ENCODE results near the gene TPGS2.

The TPGS2 gene

GRCh38 chr18:36843784-36844183 is 15.0 kb upstream of the TPGS2 start:
- Histone ChIP-seq H3K4me1 (ENCODE audit: control insufficient read depth, low read depth, low read length) (peaks cover 5% of the 10 kb centered on the region), H3K9me3 (ENCODE audit: control insufficient read depth, low read depth, low read length) (no peaks in the 10 kb centered on the region), H3K27me3 (ENCODE audit: control insufficient read depth, insufficient read depth, low read length) (no peaks in the 10 kb centered on the region), H3K27ac (ENCODE audit: low read length) (no peak overlapping the region), H3K9ac (ENCODE audit: low read length) (no peak overlapping the region), H3K36me3 (ENCODE audit: control insufficient read depth, low read depth, low read length) (no peaks in the 10 kb centered on the region), H3K4me3 (ENCODE audit: low read length) (no peak overlapping the region)

- H3K4me1 ChIP-seq (ENCODE audit: control insufficient read depth, low read depth, low read length) = peaks cover 5% of the 10 kb centered on the region
- H3K4me3 ChIP-seq (ENCODE audit: low read length) = no peak overlapping the region
These were observed 14.4 kb upstream of the TPGS2 start for GRCh38 chr18:36843199-36843598.

GRCh38 chr18:36839835-36840234 is 11.0 kb upstream of the TPGS2 start:
- no peaks in the 10 kb centered on the region for H3K27me3 ChIP-seq (ENCODE audit: control insufficient read depth, insufficient read depth, low read length)
- peaks cover 5% of the 10 kb centered on the region for H3K4me1 ChIP-seq (ENCODE audit: control insufficient read depth, low read depth, low read length)
- no peak overlapping the region for H3K9ac ChIP-seq (ENCODE audit: low read length)
- no peaks in the 10 kb centered on the region for H3K9me3 ChIP-seq (ENCODE audit: control insufficient read depth, low read depth, low read length)
- H3K36me3 ChIP-seq (ENCODE audit: control insufficient read depth, low read depth, low read length) = no peaks in the 10 kb centered on the region
- no peak overlapping the region for H3K27ac ChIP-seq (ENCODE audit: low read length)
- no peak overlapping the region for H3K4me3 ChIP-seq (ENCODE audit: low read length)

More at GRCh38 chr18:36843199-36843598, 14.4 kb upstream of the TPGS2 start:
- Histone ChIP-seq H3K27ac (ENCODE audit: low read length) (no peak overlapping the region), H3K9ac (ENCODE audit: low read length) (no peak overlapping the region), H3K9me3 (ENCODE audit: control insufficient read depth, low read depth, low read length) (no peaks in the 10 kb centered on the region), H3K36me3 (ENCODE audit: control insufficient read depth, low read depth, low read length) (no peaks in the 10 kb centered on the region), H3K27me3 (ENCODE audit: control insufficient read depth, insufficient read depth, low read length) (no peaks in the 10 kb centered on the region)

- H3K9me3 ChIP-seq (ENCODE audit: control insufficient read depth, low read depth, low read length) = no peaks in the 10 kb centered on the region
- H3K36me3 ChIP-seq (ENCODE audit: control insufficient read depth, low read depth, low read length) = no peaks in the 10 kb centered on the region
- no peaks in the 10 kb centered on the region for H3K4me1 ChIP-seq (ENCODE audit: control insufficient read depth, low read depth, low read length)
- H3K9ac ChIP-seq (ENCODE audit: low read length) = no peak overlapping the region
- H3K4me3 ChIP-seq (ENCODE audit: low read length) = no peak overlapping the region
- no peaks in the 10 kb centered on the region for H3K27me3 ChIP-seq (ENCODE audit: control insufficient read depth, insufficient read depth, low read length)
- H3K27ac ChIP-seq (ENCODE audit: low read length) = no peak overlapping the region
These were observed 7.1 kb upstream of the TPGS2 start for GRCh38 chr18:36835927-36836326.

GRCh38 chr18:36833120-36833519 is 4.3 kb upstream of the TPGS2 start:
- H3K27me3 ChIP-seq (ENCODE audit: control insufficient read depth, insufficient read depth, low read length) = peaks cover 6% of the 10 kb centered on the region
- no peaks in the 10 kb centered on the region for H3K9me3 ChIP-seq (ENCODE audit: control insufficient read depth, low read depth, low read length)
- no peak overlapping the region for H3K9ac ChIP-seq (ENCODE audit: low read length)
- H3K4me3 ChIP-seq (ENCODE audit: low read length) = no peak overlapping the region
- H3K27ac ChIP-seq (ENCODE audit: low read length) = no peak overlapping the region
- no peaks in the 10 kb centered on the region for H3K4me1 ChIP-seq (ENCODE audit: control insufficient read depth, low read depth, low read length)
- H3K36me3 ChIP-seq (ENCODE audit: control insufficient read depth, low read depth, low read length) = no peaks in the 10 kb centered on the region

- H3K9me3 ChIP-seq (ENCODE audit: control insufficient read depth, low read depth, low read length) = no peaks in the 10 kb centered on the region
- H3K27ac ChIP-seq (ENCODE audit: low read length) = no peak overlapping the region
- peaks cover 6% of the 10 kb centered on the region for H3K27me3 ChIP-seq (ENCODE audit: control insufficient read depth, insufficient read depth, low read length)
- no peaks in the 10 kb centered on the region for H3K36me3 ChIP-seq (ENCODE audit: control insufficient read depth, low read depth, low read length)
- H3K4me1 ChIP-seq (ENCODE audit: control insufficient read depth, low read depth, low read length) = no peaks in the 10 kb centered on the region
- no peak overlapping the region for H3K9ac ChIP-seq (ENCODE audit: low read length)
- no peak overlapping the region for H3K4me3 ChIP-seq (ENCODE audit: low read length)
These were observed 2.3 kb upstream of the TPGS2 start for GRCh38 chr18:36831139-36831538.

- Histone ChIP-seq H3K9ac (ENCODE audit: low read length) (no peak overlapping the region), H3K4me1 (ENCODE audit: control insufficient read depth, low read depth, low read length) (no peaks in the 10 kb centered on the region), H3K4me3 (ENCODE audit: low read length) (peak overlapping the region; percentile 95), H3K27ac (ENCODE audit: low read length) (no peak overlapping the region), H3K9me3 (ENCODE audit: control insufficient read depth, low read depth, low read length) (no peaks in the 10 kb centered on the region), H3K27me3 (ENCODE audit: control insufficient read depth, insufficient read depth, low read length) (peaks cover 6% of the 10 kb centered on the region), H3K36me3 (ENCODE audit: control insufficient read depth, low read depth, low read length) (no peaks in the 10 kb centered on the region)
These were observed 1.3 kb upstream of the TPGS2 start for GRCh38 chr18:36830158-36830495.

GRCh38 chr18:36829362-36830157 is 758 bp upstream of the TPGS2 start:
- peaks cover 6% of the 10 kb centered on the region for H3K27me3 ChIP-seq (ENCODE audit: control insufficient read depth, insufficient read depth, low read length)
- H3K36me3 ChIP-seq (ENCODE audit: control insufficient read depth, low read depth, low read length) = no peaks in the 10 kb centered on the region
- no peak overlapping the region for H3K27ac ChIP-seq (ENCODE audit: low read length)
- H3K9me3 ChIP-seq (ENCODE audit: control insufficient read depth, low read depth, low read length) = no peaks in the 10 kb centered on the region
- H3K4me3 ChIP-seq (ENCODE audit: low read length) = peak overlapping the region; percentile 95
- H3K9ac ChIP-seq (ENCODE audit: low read length) = peak overlapping the region; percentile 26
- H3K4me1 ChIP-seq (ENCODE audit: control insufficient read depth, low read depth, low read length) = no peaks in the 10 kb centered on the region

- Histone ChIP-seq H3K27me3 (ENCODE audit: control insufficient read depth, insufficient read depth, low read length) (peaks cover 6% of the 10 kb centered on the region), H3K9ac (ENCODE audit: low read length) (peak overlapping the region; percentile 81), H3K4me1 (ENCODE audit: control insufficient read depth, low read depth, low read length) (no peaks in the 10 kb centered on the region), H3K9me3 (ENCODE audit: control insufficient read depth, low read depth, low read length) (no peaks in the 10 kb centered on the region), H3K36me3 (ENCODE audit: control insufficient read depth, low read depth, low read length) (no peaks in the 10 kb centered on the region), H3K27ac (ENCODE audit: low read length) (peak overlapping the region; percentile 41), H3K4me3 (ENCODE audit: low read length) (peak overlapping the region; percentile 95)
These were observed 609 bp downstream of the TPGS2 start for GRCh38 chr18:36828157-36828629.

- Histone ChIP-seq H3K27me3 (ENCODE audit: control insufficient read depth, insufficient read depth, low read length) (peaks cover 6% of the 10 kb centered on the region), H3K9ac (ENCODE audit: low read length) (no peak overlapping the region), H3K4me3 (ENCODE audit: low read length) (no peak overlapping the region), H3K36me3 (ENCODE audit: control insufficient read depth, low read depth, low read length) (peaks cover 4% of the 10 kb centered on the region), H3K9me3 (ENCODE audit: control insufficient read depth, low read depth, low read length) (no peaks in the 10 kb centered on the region), H3K4me1 (ENCODE audit: control insufficient read depth, low read depth, low read length) (no peaks in the 10 kb centered on the region), H3K27ac (ENCODE audit: low read length) (no peak overlapping the region)
These were observed 2.2 kb downstream of the TPGS2 start for GRCh38 chr18:36826556-36826955.

- Histone ChIP-seq H3K27ac (ENCODE audit: low read length) (no peak overlapping the region), H3K4me3 (ENCODE audit: low read length) (no peak overlapping the region), H3K9me3 (ENCODE audit: control insufficient read depth, low read depth, low read length) (no peaks in the 10 kb centered on the region), H3K9ac (ENCODE audit: low read length) (no peak overlapping the region), H3K4me1 (ENCODE audit: control insufficient read depth, low read depth, low read length) (no peaks in the 10 kb centered on the region), H3K27me3 (ENCODE audit: control insufficient read depth, insufficient read depth, low read length) (peaks cover 6% of the 10 kb centered on the region), H3K36me3 (ENCODE audit: control insufficient read depth, low read depth, low read length) (peaks cover 4% of the 10 kb centered on the region)
These were observed 3.3 kb downstream of the TPGS2 start for GRCh38 chr18:36825526-36825925.

- Histone ChIP-seq H3K27me3 (ENCODE audit: control insufficient read depth, insufficient read depth, low read length) (no peaks in the 10 kb centered on the region), H3K9ac (ENCODE audit: low read length) (no peak overlapping the region), H3K4me1 (ENCODE audit: control insufficient read depth, low read depth, low read length) (no peaks in the 10 kb centered on the region), H3K9me3 (ENCODE audit: control insufficient read depth, low read depth, low read length) (no peaks in the 10 kb centered on the region), H3K27ac (ENCODE audit: low read length) (no peak overlapping the region), H3K36me3 (ENCODE audit: control insufficient read depth, low read depth, low read length) (peaks cover 27% of the 10 kb centered on the region), H3K4me3 (ENCODE audit: low read length) (no peak overlapping the region)
These were observed 7.1 kb downstream of the TPGS2 start for GRCh38 chr18:36821681-36822080.

Measured in iPS-18a (cell line).